Fibroblast of peridontal ligament (primary cell): ENCODE data around the gene NMU.
"Not testable (repeated sequence)": the region's sequence is repeated elsewhere in the genome, so short reads cannot be mapped to it uniquely, and the experiment has no call there.

Source experiments
- DNase-seq: peaks from one replicate; pipeline ENCODE4 v3.0.0-alpha.2; 2010; ENCODE audit errors: extremely low read depth

The NMU gene

DNA sequence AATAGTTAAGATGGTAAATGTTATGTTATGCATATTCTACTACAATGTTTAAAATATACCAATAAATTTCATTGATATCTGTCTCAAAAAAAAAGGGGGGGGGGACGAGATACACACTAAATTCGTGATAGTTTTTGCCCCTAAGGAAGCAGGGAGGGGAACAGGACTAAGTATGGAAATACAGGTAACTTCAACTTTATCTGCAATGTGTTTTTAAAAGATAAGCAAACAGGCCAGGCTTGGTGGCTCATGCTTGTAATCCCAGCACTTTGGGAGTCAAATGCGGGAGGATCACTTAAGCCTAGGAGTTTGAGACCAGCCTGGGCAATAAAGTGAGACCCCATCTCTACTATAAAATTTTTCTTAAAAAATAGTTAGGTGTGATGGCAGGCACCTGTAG, 76.0 kb downstream of the NMU start:
- no peak for DNase-seq

DNA sequence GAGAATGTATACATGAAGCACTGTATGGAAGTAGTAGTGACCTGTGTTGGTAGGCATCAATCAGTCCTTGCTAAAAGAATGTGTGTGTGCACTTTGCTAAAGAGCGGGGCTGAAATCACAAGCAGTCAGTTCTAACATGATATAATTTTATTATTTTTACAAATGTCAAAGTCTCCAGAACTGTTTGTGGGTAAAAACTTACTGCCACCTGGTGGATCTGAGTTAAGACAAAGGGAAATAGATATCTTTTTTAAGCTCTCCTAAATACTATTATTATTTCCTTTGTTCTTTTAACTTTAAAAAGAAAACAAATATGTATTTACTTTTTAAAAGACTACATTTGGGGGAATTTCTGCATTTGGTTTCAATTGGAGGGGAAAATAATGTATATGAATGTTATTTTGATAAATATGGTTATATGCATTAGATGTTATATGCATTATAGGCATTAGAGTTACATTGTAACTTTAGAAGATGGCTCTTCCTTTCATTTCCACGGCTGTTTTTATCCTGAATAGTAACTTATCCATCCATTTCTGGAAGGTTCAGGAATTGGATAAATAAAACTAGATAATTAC, 81.6 kb downstream of the NMU start:
- DNase-seq: peak; percentile 83

DNA sequence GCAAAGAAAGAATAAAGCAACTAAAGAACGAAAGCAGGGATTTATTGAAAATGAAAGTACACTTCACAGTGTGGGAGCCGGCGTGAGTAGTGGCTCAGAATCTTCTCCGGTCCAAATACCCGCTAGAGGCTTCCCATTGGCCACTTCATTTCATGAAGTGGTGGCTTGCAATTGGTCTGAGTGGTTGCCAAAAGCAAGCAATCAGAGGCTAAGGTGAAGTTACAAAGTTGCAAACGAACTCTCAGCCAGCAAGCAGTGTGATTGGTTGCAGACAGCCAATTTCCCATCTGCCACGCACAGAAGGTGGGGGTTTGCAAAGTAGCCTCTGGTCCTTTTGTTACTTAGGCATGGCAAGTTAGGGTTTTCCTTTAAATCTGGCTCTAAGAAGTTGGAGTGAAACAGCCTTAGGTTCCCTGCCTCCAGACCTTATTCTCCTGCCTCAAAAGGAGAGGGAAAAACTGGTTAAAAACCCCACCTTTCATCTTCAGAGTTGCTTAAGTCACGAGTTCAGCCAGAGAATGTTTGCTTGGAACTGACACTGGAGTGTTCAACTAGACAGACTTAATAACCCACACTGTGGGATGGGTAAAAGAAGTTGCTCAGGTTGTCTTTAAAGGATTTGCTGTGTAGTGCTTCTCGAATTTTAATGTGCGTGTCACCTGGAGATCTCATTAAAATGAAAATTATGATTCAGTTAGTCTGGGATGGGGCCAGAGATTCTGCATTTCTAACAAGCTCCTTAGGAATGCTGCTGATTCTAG, 82.5 kb downstream of the NMU start:
- peak; percentile 93 for DNase-seq

DNA sequence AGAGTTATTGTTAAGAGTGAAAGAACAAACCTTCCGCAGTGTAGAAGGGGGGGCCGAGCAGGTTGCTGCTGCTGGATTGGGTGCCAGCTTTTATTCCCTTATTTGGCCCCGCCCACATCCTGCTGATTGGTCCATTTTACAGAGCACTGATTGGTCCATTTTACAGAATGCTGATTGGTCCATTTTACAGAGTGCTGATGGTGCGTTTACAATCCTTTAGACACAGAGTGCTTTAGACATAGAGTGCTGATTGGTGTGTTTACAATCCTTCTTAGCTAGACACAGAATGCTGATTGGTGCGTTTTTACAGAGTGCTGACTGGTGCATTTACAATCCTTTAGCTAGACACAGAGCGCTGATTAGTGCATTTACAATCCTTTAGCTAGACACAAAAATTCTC, 84.1 kb downstream of the NMU start:
- DNase-seq: not testable (repeated sequence)

DNA sequence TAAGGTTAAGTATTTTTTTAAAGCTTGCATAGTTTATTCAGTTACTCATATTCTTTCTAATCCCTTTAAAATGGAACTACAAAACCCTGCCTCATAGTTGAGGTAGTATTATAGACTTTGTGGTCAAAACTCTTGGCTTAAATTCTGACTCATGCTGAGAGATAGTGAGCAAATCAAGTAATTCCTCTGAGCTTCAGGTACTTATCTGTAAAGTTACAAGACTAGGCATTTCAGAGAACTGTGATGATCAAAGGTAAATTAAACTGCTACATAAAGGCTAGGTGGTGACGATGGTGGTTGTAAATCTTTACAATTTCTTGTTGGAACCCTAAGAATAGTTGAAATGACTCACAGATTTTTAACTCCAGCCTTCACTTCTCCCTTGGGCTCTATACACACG, 86.2 kb downstream of the NMU start:
- DNase-seq: peak; percentile 68

DNA sequence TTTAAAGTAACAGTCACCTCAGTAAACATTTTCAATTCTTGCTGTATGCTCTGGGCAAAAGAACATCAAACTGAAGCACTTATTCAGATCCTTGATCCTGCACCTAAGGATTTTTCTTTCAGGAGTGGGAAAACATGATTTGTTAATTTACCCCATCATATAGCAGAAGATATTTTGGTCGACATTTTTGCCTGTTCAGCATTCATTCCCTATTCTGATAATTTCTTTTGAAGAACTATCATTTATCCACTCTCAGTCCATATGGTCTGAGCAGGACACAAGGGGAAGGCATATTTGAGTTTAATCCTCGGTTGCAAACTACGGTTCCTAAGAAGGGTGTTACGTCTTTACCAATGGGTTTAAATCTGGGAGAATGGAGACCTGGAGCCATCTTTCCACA, 88.2 kb downstream of the NMU start:
- no peak for DNase-seq

DNA sequence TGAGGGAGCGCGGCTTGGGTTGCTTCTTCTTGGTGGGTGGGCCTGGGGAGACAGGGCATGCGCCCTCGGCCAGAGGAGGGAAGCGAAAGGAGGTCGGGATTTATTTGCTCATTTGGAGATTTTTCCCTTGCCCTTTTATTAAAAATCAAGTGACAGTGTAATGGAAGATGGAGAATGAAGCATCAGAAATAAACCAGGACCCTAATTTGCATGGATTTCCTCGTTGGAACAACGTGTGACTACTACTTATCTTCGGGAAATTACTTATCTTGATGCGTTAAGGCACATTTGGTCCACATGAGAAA, 88.7 kb downstream of the NMU start:
- DNase-seq: no peak

DNA sequence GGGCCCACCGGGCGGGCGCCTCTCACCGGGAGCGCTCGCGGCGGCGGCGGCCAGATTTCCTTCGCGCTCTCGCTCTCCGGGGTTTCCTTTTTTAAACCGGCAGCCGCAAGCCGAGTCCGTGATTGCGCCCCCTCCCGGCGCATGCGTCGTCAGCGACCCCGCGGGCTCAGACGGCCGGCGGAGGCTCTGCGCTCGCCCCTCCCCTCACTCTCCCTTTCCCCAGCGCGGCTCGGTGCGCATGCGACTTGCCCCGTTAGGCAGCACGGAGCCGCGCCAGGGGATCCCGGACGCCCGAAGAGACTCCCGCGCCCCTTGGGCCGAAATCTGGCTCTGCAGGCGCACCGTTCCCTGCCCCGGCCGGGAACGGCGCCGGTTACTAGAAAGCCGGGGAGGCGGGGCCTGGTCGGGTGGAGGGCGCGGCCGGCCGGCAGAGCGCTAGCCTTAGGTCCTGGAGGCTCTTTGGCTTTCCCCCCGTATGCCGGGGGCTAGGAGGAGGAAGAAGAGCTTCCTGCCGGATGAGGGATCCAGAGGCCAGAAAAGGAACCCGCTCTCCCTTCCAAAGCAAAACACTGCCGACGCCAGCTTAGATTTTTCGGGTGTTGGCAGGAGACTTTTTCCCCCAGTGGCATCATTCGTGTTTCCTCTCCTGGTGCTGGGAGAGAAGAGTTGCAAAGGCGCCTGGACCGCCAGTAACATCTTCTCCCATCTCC, 89.2 kb downstream of the NMU start, which contains the start of gene CLOCK:
Gene CLOCK (minus strand): TSS at position 154 of the 710 bp plus-strand sequence. CDS start 64,124 bp downstream, outside the sequence.
- peak; percentile 82 for DNase-seq

DNA sequence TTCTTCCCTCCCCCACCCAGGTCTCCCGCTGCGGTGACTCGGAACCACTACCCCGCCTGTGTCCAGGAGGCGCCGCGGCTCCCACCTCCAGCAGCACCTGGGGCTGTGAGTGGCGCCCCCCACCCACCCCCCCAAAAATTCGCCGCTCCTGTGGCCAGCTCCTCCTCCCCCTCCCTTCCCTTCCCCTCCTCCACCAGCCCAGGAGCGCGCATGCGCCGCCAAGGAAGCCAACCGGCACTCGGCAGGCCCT, 89.7 kb downstream of the NMU start:
- DNase-seq: no peak

DNA sequence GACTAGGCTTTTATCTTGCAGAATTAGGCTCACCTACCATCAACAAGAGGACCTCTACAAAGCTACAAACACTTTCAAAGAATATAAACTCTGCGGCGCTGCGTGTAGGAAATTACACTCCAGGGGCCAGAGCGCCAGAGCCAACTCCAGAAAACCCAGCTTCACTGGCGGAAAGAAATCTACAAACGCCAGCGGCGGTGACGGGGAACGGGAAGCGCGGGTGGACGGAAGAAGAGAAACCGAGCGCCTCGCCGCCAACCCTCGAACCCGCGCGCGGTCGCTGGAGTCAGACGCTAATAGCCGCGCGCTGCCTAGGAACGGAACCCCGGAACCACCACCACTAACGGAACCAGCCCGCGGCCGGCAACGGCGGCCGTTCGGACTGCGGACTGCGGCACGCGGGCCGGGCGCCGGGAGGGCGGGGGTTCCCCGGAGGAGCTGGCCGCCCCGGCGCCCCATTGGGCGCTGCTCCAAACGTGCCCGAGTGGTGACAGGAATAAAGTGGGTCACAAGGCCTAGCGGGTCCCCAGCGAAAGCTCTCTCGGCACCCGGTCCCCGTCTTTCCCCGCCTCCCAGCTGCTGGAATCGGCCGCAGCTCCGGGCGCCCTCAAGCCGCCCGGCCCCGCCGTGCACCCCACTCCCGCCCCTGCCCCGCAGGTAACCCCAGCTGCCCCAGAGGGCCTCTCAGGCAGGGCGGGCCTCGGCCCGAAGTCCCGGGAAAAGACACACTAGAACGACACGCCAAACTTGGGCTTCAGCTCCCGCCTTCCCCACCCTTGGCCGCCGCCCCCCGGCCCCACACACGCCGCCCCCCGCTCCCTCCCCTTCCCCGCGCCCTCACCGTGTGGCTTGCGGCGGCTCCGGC, 90.2 kb downstream of the NMU start:
- DNase-seq: peak; percentile 60
